Common myeloid progenitor, CD34-positive (primary cell): Measurements from ENCODE around the gene OXTR. TPM values are rescaled to one million over a fixed set of nuclear protein-coding genes. Genes with fewer than 3 reads are reported as not detected.

Experiments
- CTCF ChIA-PET: fragments of 350-600 bp; sonication (Branson Sonifier 250); formaldehyde crosslinking; loops from one replicate; lab custom pipeline; 2021; ENCODE audit warnings: antibody characterized with exemption; lab: Charles Lee
- POLR2A ChIA-PET: fragments of 350-600 bp; sonication (Branson Sonifier 250); formaldehyde crosslinking; loops from one replicate; lab custom pipeline; 2021; ENCODE audit warnings: antibody characterized with exemption; lab: Charles Lee
- DNase-seq, 3 donors: peaks; one replicate each; pipeline versions ENCODE4 v3.0.0 to v3.0.0-alpha.2; 2013
- H3K27ac ChIP-seq, 2 experiments: 1 replicate in 1 of 2; 2 replicates in 1 of 2; pipeline ENCODE4 v1.7.0; 2013; ENCODE audit warnings: inconsistent platforms in 2 of 2, low read length in 2 of 2, mild to moderate bottlenecking in 2 of 2, low read depth in 1 of 2, moderate library complexity in 1 of 2; ENCODE audit not compliant: severe bottlenecking in 2 of 2, insufficient read depth in 1 of 2, poor library complexity in 1 of 2
- H3K27me3 ChIP-seq, 5 experiments: replicated peaks in 2 of 5; 1 replicate in 3 of 5; 2 replicates in 2 of 5; pipeline versions ENCODE4 v1.6.1 to v1.7.0; 2013; ENCODE audit warnings: low read length in 4 of 5, mild to moderate bottlenecking in 2 of 5, moderate library complexity in 2 of 5, inconsistent platforms in 1 of 5; ENCODE audit not compliant: insufficient read depth in 5 of 5, control insufficient read depth in 4 of 5
- H3K36me3 ChIP-seq, 4 experiments: 1 replicate in 2 of 4; 2 replicates in 2 of 4; pipeline versions ENCODE4 v1.6.1 to v1.7.0; 2013; ENCODE audit warnings: low read length in 3 of 4, control low read depth in 1 of 4, mild to moderate bottlenecking in 1 of 4; ENCODE audit not compliant: control insufficient read depth in 4 of 4, insufficient read depth in 4 of 4
- H3K4me1 ChIP-seq, 4 experiments: 1 replicate in 3 of 4; 2 replicates in 1 of 4; pipeline versions ENCODE4 v1.6.1 to v1.7.1; 2013; ENCODE audit warnings: low read length in 3 of 4, mild to moderate bottlenecking in 3 of 4, control low read depth in 1 of 4, inconsistent platforms in 1 of 4, moderate library complexity in 1 of 4; ENCODE audit not compliant: control insufficient read depth in 4 of 4, insufficient read depth in 4 of 4; ENCODE audit errors: control extremely low read depth in 1 of 4
- H3K4me3 ChIP-seq, 7 experiments: 1 replicate in 4 of 7; 2 replicates in 3 of 7; pipeline versions ENCODE4 v1.5.1 to v1.7.0; 2013; ENCODE audit warnings: mild to moderate bottlenecking in 7 of 7, low read length in 6 of 7, moderate library complexity in 6 of 7, inconsistent platforms in 2 of 7, low read depth in 2 of 7, control low read depth in 1 of 7; ENCODE audit not compliant: insufficient read depth in 4 of 7, control insufficient read depth in 1 of 7; ENCODE audit errors: extremely low read depth in 1 of 7
- H3K9me3 ChIP-seq, 5 experiments: 1 replicate in 4 of 5; 2 replicates in 1 of 5; pipeline versions ENCODE4 v1.6.1 to v1.7.1; 2013; ENCODE audit warnings: low read length in 4 of 5, mild to moderate bottlenecking in 2 of 5, inconsistent platforms in 1 of 5, low read depth in 1 of 5, moderate library complexity in 1 of 5; ENCODE audit not compliant: control insufficient read depth in 4 of 5, insufficient read depth in 2 of 5; ENCODE audit errors: control extremely low read depth in 1 of 5
- WGBS: methylation state at CpG from one replicate; pipeline ENCODE4 v1.1.5; 2013; ENCODE audit not compliant: insufficient coverage; 5-methylcytosine and 5-hydroxymethylcytosine counted together
- polyA plus RNA-seq: library from polyadenylated mRNA; unstranded; fragments of 120-200 nt; gene quantifications from one replicate; pipeline ENCODE4 v1.2.1, GENCODE V29; 2013

The OXTR gene
- 0.37 TPM for polyA plus RNA-seq

GRCh38 chr3:8769088-8769822, at the start of gene OXTR:
TSS of gene OXTR (minus strand) at chr3:8769613. CDS start at chr3:8768187, 1,426 bp downstream.
- CTCF ChIA-PET = interaction anchor here (0.6 to 2.0 kb wide), 12 partner anchors 10 to 975 kb away, joined by 3 to 13 read pairs (median 3); no protein-coding TSS in a partner anchor
- POLR2A ChIA-PET = interaction anchor here (0.7 kb wide), 1 partner anchor 51 kb away, joined by 3 read pairs; no protein-coding TSS in a partner anchor
- DNase-seq = peak; percentile 59 to 72 (median 69)
- H3K27me3 ChIP-seq = peaks cover 16 to 71% (median 36%) of the 10 kb centered on the region in 5 experiments
- peak within 1 kb of the TSS in 6 of 7 experiments; percentile 20 to 72 (median 58) for H3K4me3 ChIP-seq
- no peak within 1 kb of the TSS for H3K27ac ChIP-seq
- no peaks in the 10 kb centered on the region for H3K9me3 ChIP-seq
- H3K36me3 ChIP-seq = no peaks in the 10 kb centered on the region
- peaks cover 0 to 22% (median 21%) of the 10 kb centered on the region in 4 experiments for H3K4me1 ChIP-seq
- WGBS = 5% methylated on average over 50 of the region's 53 CpGs

- peaks cover 5 to 35% (median 11%) of the 10 kb centered on the region in 5 experiments for H3K9me3 ChIP-seq
- ChIA-PET POLR2A (no interaction called here), CTCF (no interaction called here)
- no peaks in the 10 kb centered on the region for H3K36me3 ChIP-seq
- 100% methylated on average over 2 of the region's 2 CpGs for WGBS
- no peak overlapping the region for H3K4me3 ChIP-seq
- DNase-seq = no peak
- H3K27ac ChIP-seq = no peak overlapping the region
- H3K27me3 ChIP-seq = no peaks in the 10 kb centered on the region
- no peaks in the 10 kb centered on the region for H3K4me1 ChIP-seq
Measured at GRCh38 chr3:8817486-8817885, 48.1 kb upstream of the OXTR start.

GRCh38 chr3:8816106-8816505, 46.7 kb upstream of the OXTR start:
- WGBS = 98% methylated on average over 5 of the region's 6 CpGs
- CTCF ChIA-PET = interaction anchor here (1.0 kb wide), 1 partner anchor 8 kb away, joined by 4 read pairs; no protein-coding TSS in a partner anchor
- H3K27ac ChIP-seq = no peak overlapping the region
- H3K9me3 ChIP-seq = peaks cover 3 to 31% (median 11%) of the 10 kb centered on the region in 5 experiments
- no peak for DNase-seq
- no peaks in the 10 kb centered on the region for H3K4me1 ChIP-seq
- peaks cover 0 to 2% (median 0%) of the 10 kb centered on the region in 5 experiments for H3K27me3 ChIP-seq
- POLR2A ChIA-PET = no interaction called here
- no peaks in the 10 kb centered on the region for H3K36me3 ChIP-seq
- no peak overlapping the region for H3K4me3 ChIP-seq

GRCh38 chr3:8813411-8813810, 44.0 kb upstream of the OXTR start:
- DNase-seq = no peak
- no peak overlapping the region for H3K4me3 ChIP-seq
- ChIA-PET CTCF (no interaction called here), POLR2A (no interaction called here)
- 100% methylated on average over 1 of the region's 1 CpG for WGBS
- H3K27ac ChIP-seq = no peak overlapping the region
- peaks cover 0 to 10% (median under 1%) of the 10 kb centered on the region in 5 experiments for H3K9me3 ChIP-seq
- no peaks in the 10 kb centered on the region for H3K4me1 ChIP-seq
- peaks cover 0 to 2% (median 0%) of the 10 kb centered on the region in 5 experiments for H3K27me3 ChIP-seq
- H3K36me3 ChIP-seq = peaks cover 0 to 2% (median 0%) of the 10 kb centered on the region in 4 experiments

- Histone ChIP-seq H3K36me3 (peaks cover 0 to 2% (median 0%) of the 10 kb centered on the region in 4 experiments), H3K27ac (no peak overlapping the region), H3K27me3 (peaks cover 0 to 2% (median 0%) of the 10 kb centered on the region in 5 experiments), H3K4me3 (no peak overlapping the region), H3K4me1 (no peaks in the 10 kb centered on the region), H3K9me3 (peaks cover 0 to 3% (median 0%) of the 10 kb centered on the region in 5 experiments)
- DNase-seq = no peak
- no CpG with 5 or more reads among the region's 2 CpGs for WGBS
- POLR2A ChIA-PET = no interaction called here
- CTCF ChIA-PET = no interaction called here
Measured at GRCh38 chr3:8810561-8810960, 41.1 kb upstream of the OXTR start.

GRCh38 chr3:8805774-8806173, 36.4 kb upstream of the OXTR start:
- no peak overlapping the region for H3K27ac ChIP-seq
- peaks cover 0 to 5% (median 3%) of the 10 kb centered on the region in 5 experiments for H3K9me3 ChIP-seq
- CTCF ChIA-PET = no interaction called here
- H3K4me3 ChIP-seq = no peak overlapping the region
- H3K27me3 ChIP-seq = no peaks in the 10 kb centered on the region
- no peak for DNase-seq
- WGBS = no CpG with 5 or more reads among the region's 2 CpGs
- POLR2A ChIA-PET = no interaction called here
- peaks cover 0 to 2% (median 0%) of the 10 kb centered on the region in 4 experiments for H3K36me3 ChIP-seq
- no peaks in the 10 kb centered on the region for H3K4me1 ChIP-seq

GRCh38 chr3:8802256-8802655, 32.8 kb upstream of the OXTR start:
- no peak for DNase-seq
- Histone ChIP-seq H3K27ac (no peak overlapping the region), H3K4me3 (no peak overlapping the region), H3K4me1 (no peaks in the 10 kb centered on the region), H3K27me3 (no peaks in the 10 kb centered on the region), H3K9me3 (peaks cover 0 to 10% (median 6%) of the 10 kb centered on the region in 5 experiments), H3K36me3 (no peaks in the 10 kb centered on the region)
- ChIA-PET CTCF (no interaction called here), POLR2A (no interaction called here)
- 100% methylated on average over 2 of the region's 3 CpGs for WGBS
